Duodenal mucosa (tissue), 2 donors: ENCODE data around the gene MMP15.
"Not testable (repeated sequence)": the region's sequence is repeated elsewhere in the genome, so short reads cannot be mapped to it uniquely, and the experiment has no call there.

Source experiments
- H3K27ac ChIP-seq: one replicate; pipeline ENCODE4 v1.7.0; 2013; ENCODE audit warnings: low read depth, low read length
- H3K27me3 ChIP-seq, 2 donors: one replicate each; pipeline ENCODE4 v1.7.0; 2013; ENCODE audit warnings: low read length in 2 of 2, control low read depth in 1 of 2; ENCODE audit not compliant: insufficient read depth in 2 of 2, control insufficient read depth in 1 of 2
- H3K36me3 ChIP-seq, 2 donors: one replicate each; pipeline ENCODE4 v1.7.0; 2013; ENCODE audit warnings: low read length in 2 of 2, control low read depth in 1 of 2; ENCODE audit not compliant: insufficient read depth in 2 of 2, control insufficient read depth in 1 of 2
- H3K4me1 ChIP-seq, 2 donors: one replicate each; pipeline ENCODE4 v1.7.0; 2013; ENCODE audit warnings: low read length in 2 of 2, control low read depth in 1 of 2; ENCODE audit not compliant: insufficient read depth in 2 of 2, control insufficient read depth in 1 of 2
- H3K4me3 ChIP-seq, 2 donors: one replicate each; pipeline ENCODE4 v1.7.0; 2013; ENCODE audit warnings: low read length in 2 of 2, low read depth in 1 of 2
- H3K9ac ChIP-seq, 2 donors: one replicate each; pipeline ENCODE4 v1.7.0; 2013; ENCODE audit warnings: low read length in 2 of 2, low read depth in 1 of 2
- H3K9me3 ChIP-seq, 2 donors: one replicate each; pipeline ENCODE4 v1.7.0; 2013; ENCODE audit warnings: low read length in 2 of 2, control low read depth in 1 of 2; ENCODE audit not compliant: control insufficient read depth in 1 of 2

MMP15 gene

DNA sequence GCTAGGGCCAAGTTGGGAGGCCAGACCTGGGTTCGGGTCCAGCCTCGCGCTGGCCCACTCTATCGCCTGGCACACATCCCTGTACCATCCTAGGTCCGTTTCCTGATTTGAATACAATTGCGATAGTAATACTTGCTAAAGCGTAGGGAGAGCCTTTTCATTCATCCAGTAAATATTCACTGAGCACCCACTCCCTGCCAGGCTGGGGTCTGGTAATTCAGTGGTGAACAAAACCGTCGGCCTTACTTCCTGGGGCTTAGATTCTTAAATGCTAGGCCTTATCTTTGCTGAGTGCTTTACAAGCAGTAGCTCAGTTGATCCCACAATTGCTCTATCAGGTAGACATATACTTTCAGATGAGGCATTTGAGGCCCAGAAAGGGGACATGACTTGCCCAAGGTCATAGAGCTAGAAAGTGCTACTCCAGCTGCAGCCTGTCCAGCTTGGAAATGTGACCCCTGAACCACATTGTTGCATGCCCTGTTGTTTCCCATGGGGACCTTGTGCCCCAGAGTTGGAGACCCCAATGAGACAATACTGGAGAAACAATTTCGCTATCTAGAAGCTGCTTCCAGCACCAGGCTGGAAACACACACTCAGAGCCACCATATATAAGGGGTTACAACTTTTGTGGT is 23.7 kb upstream of the MMP15 start:
- no peaks in the 10 kb centered on the region for H3K9me3 ChIP-seq
- peak overlapping the region; percentile 38 to 75 for H3K9ac ChIP-seq
- H3K27me3 ChIP-seq = no peaks in the 10 kb centered on the region
- H3K27ac ChIP-seq = no peak overlapping the region
- peaks cover 16 to 23% of the 10 kb centered on the region in 2 donors for H3K4me1 ChIP-seq
- peak overlapping the region; percentile 92 to 93 for H3K4me3 ChIP-seq
- H3K36me3 ChIP-seq = peaks cover 5 to 23% of the 10 kb centered on the region in 2 donors

DNA sequence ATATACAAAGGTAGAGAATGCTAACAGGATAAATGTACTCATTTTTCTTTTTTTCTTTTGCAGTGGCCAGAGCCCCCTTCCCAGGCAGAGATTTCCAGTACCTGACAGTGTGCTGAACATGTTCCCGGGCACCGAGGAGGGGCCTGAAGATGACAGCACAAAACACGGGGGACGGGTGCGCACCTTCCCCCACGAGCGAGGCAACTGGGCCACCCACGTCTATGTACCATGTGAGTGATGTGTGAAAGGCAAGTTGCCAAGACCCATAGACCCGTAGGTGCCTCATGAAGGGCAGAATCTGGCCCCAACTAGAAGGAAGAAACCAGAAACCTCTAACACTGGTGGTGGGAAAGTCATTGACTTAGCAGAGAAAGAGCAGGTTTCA is 23.1 kb upstream of the MMP15 start:
- Histone ChIP-seq H3K27ac (no peak overlapping the region), H3K9me3 (no peaks in the 10 kb centered on the region), H3K27me3 (no peaks in the 10 kb centered on the region), H3K9ac (no peak overlapping the region), H3K4me3 (no peak overlapping the region), H3K36me3 (peaks cover 0 to 18% of the 10 kb centered on the region in 2 donors), H3K4me1 (peaks cover 16 to 23% of the 10 kb centered on the region in 2 donors)

DNA sequence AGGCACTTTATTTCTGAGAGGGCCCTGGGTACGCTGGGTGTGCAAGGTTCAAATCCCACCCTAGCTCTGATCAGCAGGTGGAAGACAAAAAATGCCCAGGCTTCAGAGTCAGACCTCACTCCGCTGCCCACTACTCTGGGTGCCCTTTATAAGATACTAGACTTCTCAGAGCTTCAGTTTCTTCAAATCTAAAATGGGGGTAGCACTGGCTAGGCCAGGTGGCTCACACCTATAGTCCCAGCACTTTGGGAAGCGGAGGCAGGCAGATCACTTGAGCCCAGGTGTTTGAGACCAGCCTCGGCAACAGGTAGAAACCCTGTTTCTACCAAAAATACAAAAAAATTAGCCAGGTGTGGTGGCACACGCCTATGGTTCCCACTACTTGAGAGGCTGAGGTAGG is 22.6 kb upstream of the MMP15 start:
- H3K27me3 ChIP-seq = no peaks in the 10 kb centered on the region

DNA sequence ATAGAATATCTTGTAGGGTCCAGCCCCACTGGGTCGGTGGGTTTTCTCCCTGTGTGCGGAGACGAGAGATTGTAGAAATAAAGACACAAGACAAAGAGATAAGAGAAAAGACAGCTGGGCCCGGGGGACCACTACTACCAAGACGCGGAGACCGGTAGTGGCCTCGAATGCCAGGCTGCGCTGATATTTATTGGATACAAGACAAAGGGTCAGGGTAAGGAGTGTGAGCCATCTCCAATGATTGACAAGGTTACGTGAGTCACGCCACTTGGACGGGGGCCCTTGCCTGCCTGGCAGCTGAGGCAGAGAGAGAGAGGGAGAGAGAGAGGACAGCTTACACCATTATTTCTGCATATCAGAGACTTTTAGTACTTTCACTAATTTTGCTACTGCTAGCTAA is 20.8 kb upstream of the MMP15 start:
- H3K27me3 ChIP-seq, H3K4me1 ChIP-seq, H3K4me3 ChIP-seq, H3K9ac ChIP-seq, H3K9me3 ChIP-seq, H3K27ac ChIP-seq: not testable (repeated sequence)
- H3K36me3 ChIP-seq = peaks cover 0 to 13% of the 10 kb centered on the region in 2 donors

More for the DNA sequence above, 22.6 kb upstream of the MMP15 start:
- Histone ChIP-seq H3K36me3 (peaks cover 0 to 13% of the 10 kb centered on the region in 2 donors), H3K9me3 (no peaks in the 10 kb centered on the region), H3K4me3 (no peak overlapping the region), H3K27ac (no peak overlapping the region), H3K4me1 (peaks cover 16 to 23% of the 10 kb centered on the region in 2 donors), H3K9ac (no peak overlapping the region)

DNA sequence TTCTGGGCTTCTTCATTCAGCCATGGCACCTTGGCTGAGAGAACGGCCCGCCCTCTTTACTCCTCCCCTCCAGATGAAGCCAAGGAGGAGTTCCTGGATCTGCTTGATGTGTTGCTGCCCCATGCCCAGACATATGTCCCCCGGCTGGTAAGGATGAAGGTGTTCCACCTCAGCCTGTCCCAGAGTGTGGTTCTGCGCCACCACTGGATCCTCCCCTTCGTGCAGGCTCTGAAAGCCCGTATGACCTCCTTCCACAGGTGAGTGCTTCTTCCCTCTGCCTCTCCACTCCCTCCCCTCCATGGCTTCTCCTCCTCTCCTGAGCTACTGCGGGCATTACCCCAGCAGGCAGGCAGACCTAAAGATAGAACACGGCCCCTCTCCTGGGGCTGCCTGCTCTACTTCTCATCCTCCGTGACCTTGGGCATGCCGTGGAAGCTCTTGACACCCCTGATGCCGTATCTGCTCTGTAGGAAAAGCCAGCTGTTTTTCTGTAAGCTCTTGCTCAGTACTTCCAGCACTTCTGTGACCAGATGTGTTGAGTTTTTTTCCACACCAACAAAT is 15.6 kb upstream of the MMP15 start:
- peaks cover 21 to 41% of the 10 kb centered on the region in 2 donors for H3K36me3 ChIP-seq
- no peak overlapping the region for H3K9ac ChIP-seq

DNA sequence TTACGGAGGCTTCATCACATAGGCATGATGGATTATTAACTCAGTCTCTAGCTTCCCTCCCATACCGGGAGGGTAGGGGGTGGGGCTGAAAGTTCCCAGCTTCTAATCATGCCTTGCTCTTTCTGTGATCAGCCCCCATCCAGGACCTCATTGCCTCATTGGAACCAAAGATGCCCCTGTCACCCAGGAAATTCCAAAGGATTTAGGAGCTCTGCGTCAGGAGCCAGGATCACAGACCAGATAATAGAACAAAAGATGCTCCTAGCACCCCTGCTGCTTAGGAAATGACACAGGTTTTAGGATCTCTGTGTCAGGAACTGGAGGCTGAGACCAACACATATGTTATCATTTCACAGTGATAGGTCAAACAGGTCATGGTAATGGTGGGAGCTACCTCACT is 14.7 kb upstream of the MMP15 start:
- peaks cover 21 to 41% of the 10 kb centered on the region in 2 donors for H3K36me3 ChIP-seq
- H3K9me3 ChIP-seq = no peaks in the 10 kb centered on the region
- no peak overlapping the region for H3K9ac ChIP-seq
- H3K4me1 ChIP-seq = no peaks in the 10 kb centered on the region
- no peak overlapping the region for H3K27ac ChIP-seq
- H3K27me3 ChIP-seq = no peaks in the 10 kb centered on the region
- H3K4me3 ChIP-seq = no peak overlapping the region

More for the DNA sequence above, 15.6 kb upstream of the MMP15 start:
- H3K4me3 ChIP-seq = no peak overlapping the region
- no peak overlapping the region for H3K27ac ChIP-seq
- no peaks in the 10 kb centered on the region for H3K9me3 ChIP-seq
- no peaks in the 10 kb centered on the region for H3K27me3 ChIP-seq
- H3K4me1 ChIP-seq = no peaks in the 10 kb centered on the region

DNA sequence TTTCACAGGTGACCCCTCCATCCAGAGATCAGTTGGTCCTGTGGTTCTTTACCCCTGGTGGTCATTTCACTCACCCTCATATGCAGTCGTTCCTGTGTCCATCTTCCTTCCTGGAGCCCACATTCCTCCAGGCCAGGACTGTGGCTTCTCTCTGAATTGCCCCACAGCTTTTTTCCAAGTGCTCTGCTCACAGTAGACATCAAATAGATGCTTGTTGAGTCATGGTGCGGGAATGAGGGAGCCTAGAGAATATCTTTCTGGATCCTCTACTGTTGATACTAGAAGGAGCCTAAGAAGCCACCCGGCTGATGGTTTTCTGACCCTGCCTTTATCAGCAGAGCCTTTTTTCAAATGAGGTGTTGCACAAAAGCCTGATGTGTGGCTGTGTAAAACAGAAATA is 13.9 kb upstream of the MMP15 start:
- peaks cover 21 to 39% of the 10 kb centered on the region in 2 donors for H3K36me3 ChIP-seq

DNA sequence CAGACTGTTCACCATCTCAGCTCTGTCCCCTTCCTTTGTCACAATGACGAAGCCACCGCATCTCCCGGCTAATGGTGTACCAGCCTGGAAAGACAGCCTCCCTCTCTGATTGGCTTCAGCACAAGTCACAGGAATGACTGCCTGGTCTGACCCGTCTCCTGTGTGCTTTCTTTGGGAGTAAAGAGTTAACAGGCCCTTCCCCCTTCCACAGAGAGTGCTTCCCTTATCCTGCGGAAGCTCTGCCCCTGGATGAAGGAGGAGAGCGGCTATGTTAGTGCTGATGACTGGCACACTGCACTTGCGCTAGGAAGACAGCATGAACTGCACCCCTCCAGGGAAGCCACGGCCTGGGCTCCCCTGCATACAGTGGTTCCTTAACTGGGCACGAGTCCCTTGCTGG is 13.1 kb upstream of the MMP15 start:
- Histone ChIP-seq H3K27ac (no peak overlapping the region), H3K9ac (no peak overlapping the region), H3K27me3 (no peaks in the 10 kb centered on the region), H3K36me3 (peaks cover 24 to 38% of the 10 kb centered on the region in 2 donors), H3K4me3 (no peak overlapping the region), H3K9me3 (no peaks in the 10 kb centered on the region), H3K4me1 (no peaks in the 10 kb centered on the region)

More for the DNA sequence above, 13.9 kb upstream of the MMP15 start:
- Histone ChIP-seq H3K27ac (no peak overlapping the region), H3K9ac (no peak overlapping the region), H3K4me3 (no peak overlapping the region), H3K9me3 (no peaks in the 10 kb centered on the region), H3K27me3 (no peaks in the 10 kb centered on the region), H3K4me1 (no peaks in the 10 kb centered on the region)

DNA sequence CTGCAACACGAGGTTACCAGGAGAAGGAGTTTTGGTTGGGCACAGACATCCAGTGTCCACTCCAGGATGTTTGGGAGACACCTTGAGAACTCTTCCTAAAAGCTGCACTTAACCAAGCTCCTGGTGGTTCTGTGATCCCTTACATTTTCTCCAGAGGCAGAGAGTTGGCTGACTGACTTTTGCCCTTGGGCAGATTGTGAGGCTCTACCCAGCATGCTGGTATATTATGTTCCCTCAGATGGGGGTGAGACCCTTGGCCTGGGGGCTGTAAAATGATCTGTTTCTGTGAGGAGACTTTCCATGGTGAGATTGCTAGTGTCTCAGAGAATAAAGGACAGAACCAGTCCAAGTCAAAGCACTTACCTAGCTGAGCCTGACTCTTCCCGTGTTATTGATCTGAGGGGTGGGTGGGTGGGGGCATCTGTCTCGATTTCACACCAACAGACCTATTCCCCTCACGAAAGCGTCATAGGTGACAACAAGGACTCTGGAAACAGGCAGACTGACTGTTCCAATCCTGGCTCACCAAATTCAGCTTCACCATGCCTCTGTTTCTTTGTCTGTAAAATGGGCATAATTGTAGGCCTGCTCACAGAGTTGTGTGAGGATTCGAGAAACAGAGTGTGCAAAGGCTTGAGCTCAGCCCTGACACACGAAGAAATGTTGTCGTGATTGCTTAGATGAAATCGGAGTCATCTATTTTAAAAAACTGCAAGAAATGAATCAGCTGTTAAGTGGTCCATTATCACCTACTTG is 12.2 kb upstream of the MMP15 start:
- no peak overlapping the region for H3K9ac ChIP-seq
- no peaks in the 10 kb centered on the region for H3K9me3 ChIP-seq
- no peaks in the 10 kb centered on the region for H3K4me1 ChIP-seq
- no peak overlapping the region for H3K4me3 ChIP-seq
- no peaks in the 10 kb centered on the region for H3K27me3 ChIP-seq
- H3K27ac ChIP-seq = no peak overlapping the region
- peaks cover 26 to 38% of the 10 kb centered on the region in 2 donors for H3K36me3 ChIP-seq

DNA sequence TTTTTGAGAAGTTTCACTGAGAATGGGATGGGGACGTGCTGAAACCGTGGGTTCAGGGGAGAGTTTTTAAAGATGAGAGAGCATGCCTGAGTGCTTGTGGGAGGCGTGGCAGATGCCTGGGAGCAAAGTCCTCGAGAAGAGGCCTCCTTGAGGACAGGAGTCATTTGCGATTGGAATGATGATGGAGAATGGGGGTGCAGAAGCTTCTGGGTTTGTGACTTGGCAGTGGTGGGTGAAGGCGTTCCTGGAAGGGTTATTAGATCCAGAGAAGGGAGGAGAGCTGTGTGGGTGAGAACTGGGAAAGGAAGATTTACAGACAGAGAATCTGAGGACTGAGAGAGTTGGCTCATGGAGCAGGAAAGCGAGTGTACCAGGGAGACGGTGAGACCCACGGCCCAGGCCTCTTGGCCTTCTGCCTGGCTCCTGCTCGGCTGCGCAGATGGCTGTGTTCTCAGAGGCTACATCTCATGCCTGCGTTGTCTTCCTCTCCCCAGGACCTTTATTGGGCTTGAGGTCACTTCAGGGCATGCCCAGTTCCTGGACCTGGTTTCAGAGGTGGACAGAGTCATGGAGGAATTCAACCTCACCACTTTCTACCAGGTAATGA is 8.6 kb upstream of the MMP15 start:
- Histone ChIP-seq H3K36me3 (peaks cover 20 to 24% of the 10 kb centered on the region in 2 donors), H3K4me1 (no peaks in the 10 kb centered on the region), H3K9me3 (no peaks in the 10 kb centered on the region), H3K27ac (no peak overlapping the region), H3K27me3 (no peaks in the 10 kb centered on the region), H3K4me3 (no peak overlapping the region), H3K9ac (no peak overlapping the region)
